Keratinocyte (primary cell): Measurements from ENCODE around the gene ACBD6. TPM values are rescaled to one million over a fixed set of nuclear protein-coding genes. Genes with fewer than 3 reads are reported as not detected.

Experiments
- DNase-seq: peaks from one replicate; pipeline ENCODE4 v3.0.0-alpha.2; 2011; ENCODE audit warnings: low read depth, missing footprints, low spot score
- FAIRE-seq: peaks from 2 replicates; lab custom pipeline; 2011; peaks lifted over from hg19 to GRCh38; lab: Jason Lieb, UNC
- H2AFZ ChIP-seq: 2 replicates; pipeline ENCODE4 v1.6.0; 2012; ENCODE audit warnings: low read length, control low read depth, inconsistent platforms; ENCODE audit not compliant: control insufficient read depth
- H3K27ac ChIP-seq: 2 replicates; pipeline ENCODE4 v1.5.1; 2011; ENCODE audit warnings: low read length; ENCODE audit not compliant: control insufficient read depth, insufficient read depth
- H3K27me3 ChIP-seq: 3 replicates; pipeline ENCODE4 v1.6.0; 2011; ENCODE audit warnings: low read length; ENCODE audit not compliant: control insufficient read depth, insufficient read depth; ENCODE audit errors: extremely low read depth
- H3K36me3 ChIP-seq, 2 experiments: 2 replicates in 1 of 2; 3 replicates in 1 of 2; pipeline ENCODE4 v1.5.1; 2011; ENCODE audit warnings: low read length in 2 of 2, mild to moderate bottlenecking in 1 of 2; ENCODE audit not compliant: control insufficient read depth in 2 of 2, insufficient read depth in 2 of 2; ENCODE audit errors: extremely low read depth in 1 of 2
- H3K4me1 ChIP-seq: 3 replicates; pipeline ENCODE4 v1.5.1; 2011; ENCODE audit warnings: low read length; ENCODE audit not compliant: control insufficient read depth, insufficient read depth; ENCODE audit errors: extremely low read depth
- H3K4me2 ChIP-seq: 3 replicates; pipeline ENCODE4 v1.6.0; 2011; ENCODE audit warnings: low read depth, low read length; ENCODE audit not compliant: control insufficient read depth, insufficient read depth; ENCODE audit errors: extremely low read depth
- H3K4me3 ChIP-seq, 3 experiments: fragments of 200-600 bp in 1 of 3; sonication (generic) in 1 of 3; 2 replicates in 2 of 3; 3 replicates in 1 of 3; pipeline ENCODE4 v1.5.1; 2011 to 2016; ENCODE audit warnings: low read length in 3 of 3, mild to moderate bottlenecking in 3 of 3, control low read depth in 2 of 3, inconsistent platforms in 1 of 3, low read depth in 1 of 3, mixed read lengths in 1 of 3, mixed run types in 1 of 3, moderate library complexity in 1 of 3; ENCODE audit not compliant: control insufficient read depth in 2 of 3, insufficient read depth in 2 of 3; ENCODE audit errors: extremely low read depth in 1 of 3
- H3K79me2 ChIP-seq: 2 replicates; pipeline ENCODE4 v1.6.0; 2012; ENCODE audit warnings: low read length; ENCODE audit not compliant: control insufficient read depth, insufficient read depth
- H3K9ac ChIP-seq: 3 replicates; pipeline ENCODE4 v1.6.0; 2011; ENCODE audit warnings: low read length; ENCODE audit not compliant: control insufficient read depth, insufficient read depth; ENCODE audit errors: extremely low read depth
- H3K9me1 ChIP-seq: 3 replicates; pipeline ENCODE4 v1.6.0; 2011; ENCODE audit warnings: low read length; ENCODE audit not compliant: control insufficient read depth, insufficient read depth; ENCODE audit errors: extremely low read depth
- H3K9me3 ChIP-seq: 2 replicates; pipeline ENCODE4 v1.5.1; 2012; ENCODE audit warnings: low read depth, low read length; ENCODE audit not compliant: control insufficient read depth
- H4K20me1 ChIP-seq: 3 replicates; pipeline ENCODE4 v1.6.0; 2011; ENCODE audit warnings: low read length; ENCODE audit not compliant: control insufficient read depth, insufficient read depth; ENCODE audit errors: extremely low read depth
- EZH2 ChIP-seq: IDR thresholded peaks from one replicate; pipeline ENCODE4 v1.6.1; 2012; ENCODE audit warnings: inconsistent platforms, mild to moderate bottlenecking, low read length, moderate library complexity
- dilution Hi-C: fragments of 300-500 bp; cut with MboI; formaldehyde crosslinking; loops from one replicate; pipeline ENCODE4 v1.7.0; 2020; ENCODE audit warnings: low sequenced_read_pairs; ENCODE audit not compliant: extremely low pct_ligation_motif_present
- polyA plus RNA-seq, 5 experiments: library from polyadenylated mRNA; depleted of rRNA in 3 of 5; stranded (reverse) in 3 of 5; stranded (forward) in 1 of 5; unstranded in 1 of 5; fragments of >200 nt; gene quantifications; 1 replicate in 1 of 5; 2 replicates in 3 of 5; 3 replicates in 1 of 5; pipeline versions ENCODE4 v1.2.1 to v1.2.3, GENCODE V29; 2011 to 2012; ENCODE audit warnings: missing spikeins in 2 of 5, low read depth in 1 of 5, low replicate concordance in 1 of 5
- TF ChIP-seq, protein P1 (sequence below), 3 experiments: IDR thresholded peaks in 1 of 3; conservative IDR thresholded peaks in 1 of 3; optimal IDR thresholded peaks in 1 of 3; 2 replicates in 2 of 3; 3 replicates in 1 of 3; pipeline versions ENCODE3 to v1.5.1; 2011; ENCODE audit warnings: low read length in 3 of 3, mild to moderate bottlenecking in 3 of 3, moderate library complexity in 2 of 3, control low read depth in 1 of 3, inconsistent platforms in 1 of 3; ENCODE audit not compliant: insufficient read depth in 2 of 3; ENCODE audit errors: extremely low read depth in 1 of 3

The ACBD6 gene
- polyA plus RNA-seq, 1 donor (not counting 4 experiments of a cell fraction or from before 2014, with no cell fraction given) = 47.5 TPM

DNA sequence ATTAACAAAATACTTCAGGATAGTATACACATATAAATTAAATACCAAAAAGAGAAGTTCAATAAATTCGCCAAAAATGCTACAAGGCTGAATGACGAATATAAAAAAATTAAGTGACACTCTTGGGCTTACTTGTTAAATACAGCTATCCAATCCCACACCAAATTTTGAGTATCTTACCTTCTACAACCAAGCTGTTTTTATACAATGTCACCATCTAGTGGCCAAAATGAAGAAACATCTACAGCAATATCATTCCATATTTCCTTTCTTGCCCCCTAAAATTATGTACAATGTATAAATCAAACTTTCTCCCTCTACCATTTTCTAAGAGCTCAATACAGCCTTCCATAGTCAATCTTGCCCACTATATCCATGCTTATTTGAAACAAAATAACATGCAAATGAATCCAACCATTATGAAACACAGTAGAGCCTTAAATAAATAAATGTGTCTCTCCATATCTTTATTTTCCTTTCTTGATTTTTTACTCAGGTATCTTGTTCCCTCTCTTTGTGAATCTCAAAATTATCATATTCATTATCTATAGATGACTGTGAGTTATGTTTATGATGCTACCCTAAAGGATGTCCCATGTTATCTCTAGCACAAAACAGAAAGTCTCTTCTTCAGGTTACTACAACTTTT lies 86.3 kb downstream of the ACBD6 start:
- dilution Hi-C loops = no loop called here
- no peak overlapping the region for H3K4me3 ChIP-seq
- no peaks in the 10 kb centered on the region for H3K9me1 ChIP-seq
- TF ChIP-seq, protein P1, sequence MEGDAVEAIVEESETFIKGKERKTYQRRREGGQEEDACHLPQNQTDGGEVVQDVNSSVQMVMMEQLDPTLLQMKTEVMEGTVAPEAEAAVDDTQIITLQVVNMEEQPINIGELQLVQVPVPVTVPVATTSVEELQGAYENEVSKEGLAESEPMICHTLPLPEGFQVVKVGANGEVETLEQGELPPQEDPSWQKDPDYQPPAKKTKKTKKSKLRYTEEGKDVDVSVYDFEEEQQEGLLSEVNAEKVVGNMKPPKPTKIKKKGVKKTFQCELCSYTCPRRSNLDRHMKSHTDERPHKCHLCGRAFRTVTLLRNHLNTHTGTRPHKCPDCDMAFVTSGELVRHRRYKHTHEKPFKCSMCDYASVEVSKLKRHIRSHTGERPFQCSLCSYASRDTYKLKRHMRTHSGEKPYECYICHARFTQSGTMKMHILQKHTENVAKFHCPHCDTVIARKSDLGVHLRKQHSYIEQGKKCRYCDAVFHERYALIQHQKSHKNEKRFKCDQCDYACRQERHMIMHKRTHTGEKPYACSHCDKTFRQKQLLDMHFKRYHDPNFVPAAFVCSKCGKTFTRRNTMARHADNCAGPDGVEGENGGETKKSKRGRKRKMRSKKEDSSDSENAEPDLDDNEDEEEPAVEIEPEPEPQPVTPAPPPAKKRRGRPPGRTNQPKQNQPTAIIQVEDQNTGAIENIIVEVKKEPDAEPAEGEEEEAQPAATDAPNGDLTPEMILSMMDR (optimal IDR thresholded peaks at IDR 0.05 in 1 of 3, IDR thresholded peaks at IDR 0.05 in 1 of 3, conservative IDR thresholded peaks at IDR 0.05 in 1 of 3; ENCODE audit: extremely low read depth in 1 of 3, insufficient read depth in 2 of 3, low read length in 3 of 3) = peak in 2 of 3 experiments; percentile 45 to 66
- TF ChIP-seq EZH2 = no peak
- no peaks in the 10 kb centered on the region for H3K9me3 ChIP-seq
- H3K4me1 ChIP-seq = no peaks in the 10 kb centered on the region
- H4K20me1 ChIP-seq = peaks cover 5% of the 10 kb centered on the region
- no peak overlapping the region for H3K27ac ChIP-seq
- H3K4me2 ChIP-seq = no peak overlapping the region
- DNase-seq = peak; percentile 7
- H3K27me3 ChIP-seq = no peaks in the 10 kb centered on the region
- peaks cover 8% of the 10 kb centered on the region for H3K79me2 ChIP-seq
- no peak overlapping the region for H2AFZ ChIP-seq
- no peak overlapping the region for H3K9ac ChIP-seq
- H3K36me3 ChIP-seq = peaks cover 0 to 3% of the 10 kb centered on the region in 2 experiments
- FAIRE-seq = no peak

DNA sequence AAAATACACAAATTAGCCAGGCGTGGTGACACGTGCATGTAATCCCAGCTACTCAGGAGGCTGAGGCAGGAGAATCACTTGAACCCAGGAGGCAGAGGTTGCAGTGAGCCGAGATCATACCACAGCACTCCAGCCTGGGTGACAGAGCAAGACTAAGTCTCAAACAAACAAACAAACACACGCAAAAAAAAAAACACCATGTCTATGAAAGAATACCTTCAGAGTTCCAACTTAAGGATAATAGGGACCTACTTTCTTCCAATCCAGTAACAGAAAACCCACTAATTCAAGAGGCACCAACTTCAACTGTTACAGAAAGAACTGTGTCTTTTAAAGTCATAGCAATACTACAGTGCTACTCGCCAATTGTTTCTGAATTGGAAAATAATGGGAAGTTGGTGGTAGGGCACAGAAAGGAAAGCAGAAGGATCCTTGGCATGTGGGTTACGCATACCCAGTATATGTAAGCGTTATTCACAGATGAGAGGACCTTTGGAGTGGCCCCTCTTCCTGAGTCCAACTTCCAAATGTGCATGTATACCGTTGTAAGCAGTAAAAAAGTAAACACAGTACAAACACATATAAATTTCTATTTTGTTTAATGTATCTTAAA lies 87.0 kb downstream of the ACBD6 start:
- Histone ChIP-seq H3K79me2 (peaks cover 8% of the 10 kb centered on the region), H3K4me3 (no peak overlapping the region), H3K9me1 (no peaks in the 10 kb centered on the region), H4K20me1 (peaks cover 5% of the 10 kb centered on the region), H3K36me3 (peaks cover 0 to 3% of the 10 kb centered on the region in 2 experiments), H3K4me2 (no peak overlapping the region), H3K27me3 (no peaks in the 10 kb centered on the region), H3K4me1 (no peaks in the 10 kb centered on the region), H3K27ac (no peak overlapping the region), H2AFZ (no peak overlapping the region), H3K9ac (no peak overlapping the region), H3K9me3 (no peaks in the 10 kb centered on the region)
- FAIRE-seq = no peak
- dilution Hi-C loops = no loop called here
- TF ChIP-seq EZH2 = no peak
- TF ChIP-seq, protein P1 (optimal IDR thresholded peaks at IDR 0.05 in 1 of 3, IDR thresholded peaks at IDR 0.05 in 1 of 3, conservative IDR thresholded peaks at IDR 0.05 in 1 of 3; ENCODE audit: extremely low read depth in 1 of 3, insufficient read depth in 2 of 3, low read length in 3 of 3) = no peak
- DNase-seq = no peak
